Femur (tissue), 1 donor: ENCODE data around the gene NUDT11.
"Not testable (repeated sequence)": the region's sequence is repeated elsewhere in the genome, so short reads cannot be mapped to it uniquely, and the experiment has no call there.

Source experiments
- DNase-seq: peaks from one replicate; pipeline ENCODE4 v3.0.0-alpha.2; 2017

NUDT11 gene

GRCh38 chrX:51496501-51497291 lies at the start of gene NUDT11:
Gene NUDT11 (minus strand): TSS chrX:51496592. CDS start chrX:51496444, 148 bp downstream.
- peak; percentile 84 for DNase-seq

GRCh38 chrX:51520393-51520792 lies 24.0 kb upstream of the NUDT11 start:
- no peak for DNase-seq

DNA sequence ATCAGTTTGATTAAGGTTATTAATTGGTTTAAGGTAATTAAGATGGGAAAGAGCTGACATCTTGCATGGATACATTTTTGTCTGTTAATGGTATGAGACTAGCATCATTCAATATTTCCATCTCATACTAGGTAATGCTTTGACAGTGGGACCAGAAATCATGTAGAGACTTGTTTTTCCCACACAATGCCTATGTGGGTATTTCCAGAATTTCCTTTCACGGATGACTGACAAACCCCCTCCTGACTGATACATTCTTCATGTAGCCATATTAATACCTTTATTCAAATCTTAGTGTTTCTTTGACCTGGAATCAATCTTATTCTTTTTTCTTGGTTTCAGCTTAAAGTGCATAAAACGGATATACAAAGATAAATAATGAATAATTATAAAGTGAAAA lies 22.7 kb upstream of the NUDT11 start:
- DNase-seq, result not testable (repeated sequence)

GRCh38 chrX:51507551-51507950 lies 11.2 kb upstream of the NUDT11 start:
- no peak for DNase-seq

- DNase-seq, result peak; percentile 22
These were observed 497 bp downstream of the NUDT11 start for GRCh38 chrX:51495701-51496488.

- no peak for DNase-seq
These were observed 2.0 kb downstream of the NUDT11 start for GRCh38 chrX:51494409-51494808.

GRCh38 chrX:51487960-51488267 lies 8.5 kb downstream of the NUDT11 start:
- no peak for DNase-seq

- DNase-seq, result no peak
These were observed 11.8 kb downstream of the NUDT11 start for GRCh38 chrX:51484616-51485015.

GRCh38 chrX:51482411-51482810 lies 14.0 kb downstream of the NUDT11 start:
- not testable (repeated sequence) for DNase-seq

GRCh38 chrX:51476930-51477329 lies 19.5 kb downstream of the NUDT11 start:
- no peak for DNase-seq

DNA sequence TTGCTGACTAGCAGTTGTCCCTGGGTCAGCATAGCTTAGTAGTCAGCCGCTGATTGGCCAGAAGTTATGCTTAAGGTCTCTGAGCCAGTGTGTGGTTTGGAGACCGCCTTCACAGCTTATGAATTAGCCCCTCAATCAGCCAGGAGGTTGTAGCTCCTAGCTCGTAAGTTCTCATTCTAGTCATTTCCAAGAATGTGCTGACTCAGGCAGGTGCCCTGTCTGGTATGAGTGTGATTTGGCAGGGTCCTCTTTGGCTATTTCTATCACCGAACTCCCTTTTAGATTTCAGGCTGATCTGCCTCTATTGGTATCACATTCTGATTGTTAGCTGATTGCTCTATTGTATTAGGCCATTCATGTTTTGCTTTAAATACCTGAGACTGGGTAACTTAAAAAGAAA lies 33.1 kb downstream of the NUDT11 start:
- no peak for DNase-seq

DNA sequence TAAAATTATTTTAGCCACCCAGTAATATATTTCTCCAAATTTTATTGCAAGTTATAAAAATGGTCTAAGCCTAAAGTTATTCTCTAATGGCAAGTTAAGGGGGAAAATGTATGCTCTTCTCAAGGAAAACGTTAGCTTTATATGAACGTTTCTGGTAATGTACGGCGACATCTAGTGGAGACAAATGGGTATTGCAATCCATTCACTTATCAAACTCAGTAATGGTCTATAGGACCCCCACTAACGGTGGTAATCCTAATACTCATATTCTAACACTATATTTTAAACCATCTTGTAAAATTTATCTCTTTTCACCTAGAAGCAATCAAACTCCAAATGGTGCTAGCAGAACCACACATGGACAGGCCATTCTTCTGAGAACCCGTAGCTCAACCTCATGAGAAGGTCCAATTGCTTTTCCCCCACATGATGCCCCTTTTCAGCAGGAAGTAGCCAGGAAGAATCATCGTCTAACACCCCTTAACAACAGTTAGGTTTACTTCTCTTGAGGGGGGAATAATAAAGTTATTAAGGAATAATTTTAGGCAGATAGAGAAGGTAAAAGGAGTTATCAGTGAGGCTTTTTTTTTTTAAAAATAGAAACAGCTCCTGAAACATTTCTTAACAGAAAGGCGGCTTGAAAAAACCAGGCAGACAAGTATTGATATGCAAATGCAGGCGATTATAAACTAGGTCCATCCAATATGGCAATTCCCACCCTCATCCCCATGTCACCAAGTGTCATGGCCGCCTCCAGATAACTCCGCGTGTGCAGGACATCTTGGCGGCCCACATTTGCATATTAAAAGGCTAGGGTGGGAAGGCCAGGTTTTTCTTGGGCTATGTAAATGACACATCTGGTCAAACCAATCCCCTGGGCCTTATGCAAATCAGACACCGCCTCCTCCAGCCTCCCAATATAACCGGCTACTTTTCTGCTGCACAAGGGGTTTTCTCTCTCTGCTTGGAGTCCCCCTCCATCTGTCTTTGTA lies 35.0 kb downstream of the NUDT11 start:
- DNase-seq, result no peak

DNA sequence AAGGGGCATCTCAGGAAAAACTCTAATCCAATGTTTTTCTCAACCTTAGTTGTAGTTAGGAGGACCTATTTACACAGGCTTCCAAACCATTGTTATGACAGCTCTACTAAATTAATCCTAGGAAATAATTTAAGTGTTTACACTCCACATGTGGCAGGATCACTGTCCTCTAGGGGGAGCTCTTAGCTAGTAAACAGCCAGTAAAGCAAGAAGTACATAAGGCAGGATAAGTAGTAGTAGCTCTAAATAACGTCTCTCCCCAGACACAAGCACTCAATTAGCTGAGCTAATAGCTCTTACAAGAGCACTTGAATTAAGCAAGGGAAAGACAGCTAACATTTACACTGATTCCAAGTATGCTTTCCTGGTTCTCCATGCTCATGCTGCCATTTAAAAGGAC lies 37.3 kb downstream of the NUDT11 start:
- DNase-seq, result no peak

DNA sequence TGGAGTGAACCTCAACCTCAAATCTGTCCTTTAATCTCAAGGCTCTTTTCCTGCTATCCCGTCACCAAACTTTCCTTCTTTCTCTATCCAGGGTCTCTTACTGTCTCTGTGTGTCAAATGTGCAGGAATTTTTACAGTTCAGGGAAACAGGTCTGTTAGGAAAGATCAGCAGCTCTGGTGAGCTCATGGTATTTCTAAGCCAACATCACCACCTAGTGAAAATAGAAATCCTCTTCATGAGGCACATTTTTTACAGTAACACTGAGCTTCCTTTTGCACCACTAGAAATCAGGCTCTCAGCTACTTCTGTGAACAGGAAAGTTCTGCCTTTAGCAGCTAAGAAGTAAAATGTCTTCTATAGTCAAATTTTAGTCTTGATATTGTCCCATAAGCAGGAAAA lies 39.6 kb downstream of the NUDT11 start:
- no peak for DNase-seq

- no peak for DNase-seq
These were observed 40.1 kb downstream of the NUDT11 start for GRCh38 chrX:51456246-51456645.

DNA sequence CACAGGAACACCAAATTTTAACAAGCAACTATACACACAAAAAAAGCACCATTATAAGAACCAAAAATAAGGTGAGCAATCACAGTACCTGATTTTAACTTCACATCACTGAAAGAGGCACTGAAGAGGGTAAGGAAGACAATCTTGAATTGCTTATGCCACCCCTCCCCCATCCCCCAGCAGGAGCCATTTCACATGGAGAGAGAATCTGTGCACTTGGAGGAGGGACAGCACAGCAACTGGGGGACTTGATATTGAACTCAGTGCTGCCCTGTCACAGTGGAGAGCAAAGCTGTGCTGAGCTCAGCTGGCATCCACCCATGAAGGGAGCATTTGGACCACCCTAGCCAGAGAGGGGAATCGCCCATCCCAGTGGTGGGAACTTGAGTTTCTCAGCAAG lies 56.0 kb downstream of the NUDT11 start:
- no peak for DNase-seq
